OCI-LY3 (cell line): Measurements from ENCODE around the gene PLPP2.
A peak's percentile ranks its signal among the peaks of the same experiment; 100 is the strongest.
"Not testable (repeated sequence)": the region's sequence is repeated elsewhere in the genome, so short reads cannot be mapped to it uniquely, and the experiment has no call there.

Source experiments
- H2AFZ ChIP-seq: fragments of 200-600, 300-600 bp; shearing (Covaris generic); 2 replicates; pipeline ENCODE4 v1.6.0; 2014; ENCODE audit warnings: antibody characterized with exemption, low read depth, low read length
- H3K27ac ChIP-seq: fragments of 200-600, 300-600 bp; sonication (generic); 2 replicates; pipeline ENCODE4 v1.5.1; 2014; ENCODE audit warnings: mild to moderate bottlenecking, low read length, moderate library complexity, mixed read lengths
- H3K27me3 ChIP-seq: fragments of 200-600, 300-600 bp; sonication (generic); 2 replicates; pipeline ENCODE4 v1.6.1; 2014; ENCODE audit warnings: low read depth, low read length, mixed read lengths
- H3K36me3 ChIP-seq: fragments of 200-600, 300-600 bp; sonication (generic); replicated peaks from 2 replicates; pipeline ENCODE3; 2014; ENCODE audit warnings: low read depth, low read length, mixed read lengths
- H3K4me1 ChIP-seq: fragments of 300-600, 200-600 bp; sonication (generic); 2 replicates; pipeline ENCODE4 v1.6.1; 2014; ENCODE audit warnings: low read length, mixed read lengths
- H3K4me2 ChIP-seq: fragments of 200-600, 300-600 bp; sonication (generic); 2 replicates; pipeline ENCODE4 v1.6.1; 2014; ENCODE audit warnings: low read length, mixed read lengths
- H3K4me3 ChIP-seq: fragments of 300-600, 200-600 bp; sonication (generic); 2 replicates; pipeline ENCODE4 v1.5.1; 2014; ENCODE audit warnings: antibody characterized with exemption, mild to moderate bottlenecking, low read length, moderate library complexity
- H3K79me2 ChIP-seq: fragments of 300-600, 200-600 bp; shearing (Covaris generic); 2 replicates; pipeline ENCODE4 v1.6.1; 2014; ENCODE audit warnings: mild to moderate bottlenecking, low read length, mixed read lengths
- H3K9ac ChIP-seq: fragments of 300-600, 200-600 bp; shearing (Covaris generic); 2 replicates; pipeline ENCODE4 v1.6.0; 2014; ENCODE audit warnings: mild to moderate bottlenecking, low read length, moderate library complexity
- H3K9me3 ChIP-seq: fragments of 200-600, 300-600 bp; shearing (Covaris generic); 2 replicates; pipeline ENCODE4 v1.6.1; 2014; ENCODE audit warnings: low read length, mixed read lengths; ENCODE audit not compliant: insufficient read depth
- H4K20me1 ChIP-seq: fragments of 200-600, 300-600 bp; sonication (generic); 2 replicates; pipeline ENCODE4 v1.6.1; 2016; ENCODE audit warnings: low read length, mixed read lengths; ENCODE audit not compliant: insufficient read depth
- EZH2phosphoT487 ChIP-seq: fragments of 200-600 bp; shearing (Covaris generic); IDR thresholded peaks from 2 replicates; pipeline ENCODE4 v1.6.1; 2018; ENCODE audit warnings: antibody characterized with exemption, mixed run types, low read depth
- TF ChIP-seq, protein P1 (sequence below): fragments of 200-600, 300-600 bp; sonication (generic); IDR thresholded peaks from 2 replicates; pipeline ENCODE4 v1.5.1; 2014; ENCODE audit warnings: antibody characterized with exemption, low read length, low read depth

Gene PLPP2

DNA sequence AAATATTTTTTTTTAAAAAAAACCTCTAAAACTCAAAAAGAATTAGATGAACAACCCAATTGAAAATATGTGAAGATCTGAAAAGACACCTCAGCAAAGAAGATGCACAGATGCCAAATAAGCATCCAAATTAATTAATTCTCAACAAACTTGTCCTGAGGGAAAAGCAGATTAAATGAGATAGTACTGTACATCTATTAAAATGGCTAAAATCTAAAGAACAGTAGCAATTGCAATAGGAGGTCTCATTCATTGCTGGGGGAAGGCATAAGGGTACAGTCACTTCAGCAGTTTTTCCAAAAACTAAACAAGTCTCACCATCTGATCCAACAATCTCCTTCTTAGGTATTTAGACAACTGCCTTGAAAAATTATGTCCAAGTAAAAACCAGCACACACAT lies 22.0 kb downstream of the PLPP2 start:
- no peaks in the 10 kb centered on the region for H3K36me3 ChIP-seq
- H3K9ac ChIP-seq, result no peak overlapping the region
- H3K27ac ChIP-seq, result no peak overlapping the region
- TF ChIP-seq, protein P1, sequence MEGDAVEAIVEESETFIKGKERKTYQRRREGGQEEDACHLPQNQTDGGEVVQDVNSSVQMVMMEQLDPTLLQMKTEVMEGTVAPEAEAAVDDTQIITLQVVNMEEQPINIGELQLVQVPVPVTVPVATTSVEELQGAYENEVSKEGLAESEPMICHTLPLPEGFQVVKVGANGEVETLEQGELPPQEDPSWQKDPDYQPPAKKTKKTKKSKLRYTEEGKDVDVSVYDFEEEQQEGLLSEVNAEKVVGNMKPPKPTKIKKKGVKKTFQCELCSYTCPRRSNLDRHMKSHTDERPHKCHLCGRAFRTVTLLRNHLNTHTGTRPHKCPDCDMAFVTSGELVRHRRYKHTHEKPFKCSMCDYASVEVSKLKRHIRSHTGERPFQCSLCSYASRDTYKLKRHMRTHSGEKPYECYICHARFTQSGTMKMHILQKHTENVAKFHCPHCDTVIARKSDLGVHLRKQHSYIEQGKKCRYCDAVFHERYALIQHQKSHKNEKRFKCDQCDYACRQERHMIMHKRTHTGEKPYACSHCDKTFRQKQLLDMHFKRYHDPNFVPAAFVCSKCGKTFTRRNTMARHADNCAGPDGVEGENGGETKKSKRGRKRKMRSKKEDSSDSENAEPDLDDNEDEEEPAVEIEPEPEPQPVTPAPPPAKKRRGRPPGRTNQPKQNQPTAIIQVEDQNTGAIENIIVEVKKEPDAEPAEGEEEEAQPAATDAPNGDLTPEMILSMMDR, result no peak
- no peak for TF ChIP-seq EZH2phosphoT487
- H3K9me3 ChIP-seq, result no peaks in the 10 kb centered on the region
- no peak overlapping the region for H3K4me3 ChIP-seq
- no peaks in the 10 kb centered on the region for H4K20me1 ChIP-seq
- H3K4me2 ChIP-seq, result no peak overlapping the region
- no peaks in the 10 kb centered on the region for H3K79me2 ChIP-seq
- no peaks in the 10 kb centered on the region; the same call in 1 of the 2 replicates for H3K27me3 ChIP-seq
- no peak overlapping the region for H2AFZ ChIP-seq
- H3K4me1 ChIP-seq, result no peaks in the 10 kb centered on the region

GRCh38 chr19:262125-262524 lies 29.1 kb downstream of the PLPP2 start:
- Histone ChIP-seq H3K4me1 (peaks cover 12% of the 10 kb centered on the region), H3K9ac (no peak overlapping the region), H2AFZ (peak overlapping the region; percentile 81), H3K36me3 (no peaks in the 10 kb centered on the region), H3K27me3 (no peaks in the 10 kb centered on the region; the same call in 1 of the 2 replicates), H3K4me3 (no peak overlapping the region), H3K79me2 (no peaks in the 10 kb centered on the region), H3K4me2 (peak overlapping the region; percentile 33), H3K27ac (peak overlapping the region; percentile 53), H3K9me3 (no peaks in the 10 kb centered on the region), H4K20me1 (no peaks in the 10 kb centered on the region)
- no peak for TF ChIP-seq EZH2phosphoT487
- TF ChIP-seq, protein P1, result no peak

GRCh38 chr19:256804-257203 lies 34.4 kb downstream of the PLPP2 start:
- H3K9me3 ChIP-seq, H3K4me1 ChIP-seq, H3K9ac ChIP-seq, H3K27ac ChIP-seq, H3K36me3 ChIP-seq, H3K79me2 ChIP-seq, H3K4me3 ChIP-seq, H2AFZ ChIP-seq, H4K20me1 ChIP-seq, H3K4me2 ChIP-seq: not testable (repeated sequence)
- H3K27me3 ChIP-seq, result peaks cover 12% of the 10 kb centered on the region; the same call in 1 of the 2 replicates

DNA sequence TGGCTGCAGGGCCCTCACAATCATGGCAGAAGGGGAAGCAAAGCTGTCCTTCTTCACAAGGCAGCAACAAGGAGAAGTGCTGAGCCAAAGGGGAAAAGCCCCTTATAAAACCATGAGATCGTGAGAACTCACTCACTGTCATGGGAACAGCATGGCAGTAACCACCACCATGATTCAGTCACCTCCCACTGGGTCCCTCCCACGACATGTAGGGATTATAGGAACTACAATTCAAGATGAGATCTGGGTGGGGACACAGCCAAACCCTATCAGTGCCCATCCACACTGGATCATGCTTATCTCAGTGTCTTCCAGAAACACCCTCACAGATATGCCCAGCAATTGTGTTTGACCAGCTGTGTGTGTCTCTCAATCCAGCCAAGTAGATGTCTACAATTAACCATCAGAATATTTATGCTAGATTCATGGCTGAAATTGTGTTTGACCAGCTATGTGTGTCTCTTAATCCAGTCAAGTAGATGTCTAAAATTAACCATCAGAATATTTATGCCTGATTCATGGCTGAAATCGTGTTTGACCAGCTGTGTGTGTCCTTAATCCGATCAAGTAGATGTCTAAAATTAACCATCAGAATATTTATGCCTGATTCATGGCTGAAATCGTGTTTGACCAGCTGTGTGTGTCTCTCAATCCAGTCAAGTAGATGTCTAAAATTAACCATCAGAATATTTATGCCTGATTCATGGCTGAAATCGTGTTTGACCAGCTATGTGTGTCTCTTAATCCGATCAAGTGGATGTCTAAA lies 38.6 kb downstream of the PLPP2 start:
- not testable (repeated sequence) for H3K4me1 ChIP-seq, H3K36me3 ChIP-seq, H3K9me3 ChIP-seq, H3K4me3 ChIP-seq, H3K27ac ChIP-seq, H2AFZ ChIP-seq, H3K4me2 ChIP-seq, H3K9ac ChIP-seq, H3K79me2 ChIP-seq, H4K20me1 ChIP-seq
- H3K27me3 ChIP-seq, result peaks cover 13% of the 10 kb centered on the region; the same call in 1 of the 2 replicates

DNA sequence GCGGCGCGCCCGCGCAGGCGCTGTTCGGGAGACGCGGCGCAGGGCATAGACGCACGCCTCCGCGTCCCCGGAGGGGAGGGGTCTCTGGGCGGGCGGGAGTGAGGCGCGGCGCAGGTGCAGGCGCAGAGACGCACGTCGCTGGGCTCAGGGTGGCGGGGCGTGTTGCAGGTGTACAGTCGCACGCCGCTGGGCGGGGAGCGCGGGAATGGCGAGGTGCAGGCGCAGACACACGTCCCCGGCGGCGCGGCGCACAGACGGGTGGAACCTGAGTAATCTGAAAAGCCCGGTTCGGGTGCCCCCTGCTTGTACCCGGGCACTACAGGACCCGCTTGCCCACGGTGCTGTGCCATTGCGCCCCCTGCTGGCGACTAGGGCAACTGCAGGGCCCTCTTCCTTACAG lies 44.7 kb downstream of the PLPP2 start:
- Histone ChIP-seq H2AFZ (no peak overlapping the region), H3K27me3 (no peaks in the 10 kb centered on the region), H3K4me2 (no peak overlapping the region), H3K79me2 (no peaks in the 10 kb centered on the region), H3K9ac (no peak overlapping the region), H3K36me3 (no peaks in the 10 kb centered on the region), H3K27ac (no peak overlapping the region), H3K4me1 (no peaks in the 10 kb centered on the region), H3K9me3 (no peaks in the 10 kb centered on the region), H3K4me3 (no peak overlapping the region), H4K20me1 (no peaks in the 10 kb centered on the region)
- TF ChIP-seq, protein P1, result no peak
- no peak for TF ChIP-seq EZH2phosphoT487

GRCh38 chr19:245900-246299 lies 45.3 kb downstream of the PLPP2 start:
- H3K27me3 ChIP-seq, H3K27ac ChIP-seq, H2AFZ ChIP-seq, H3K4me3 ChIP-seq, H3K79me2 ChIP-seq, H3K36me3 ChIP-seq, H3K9ac ChIP-seq, H3K4me1 ChIP-seq, H4K20me1 ChIP-seq, H3K9me3 ChIP-seq, H3K4me2 ChIP-seq: not testable (repeated sequence)
